Neural crest cell (in vitro differentiated cells): ENCODE results near the gene KCNJ18. TPM values are rescaled to one million over a fixed set of nuclear protein-coding genes. Genes with fewer than 3 reads are reported as not detected.
"Not testable (repeated sequence)": the region's sequence is repeated elsewhere in the genome, so short reads cannot be mapped to it uniquely, and the experiment has no call there.

Experiments used
- DNase-seq: peaks from one replicate; pipeline ENCODE4 v3.0.0; 2021; ENCODE audit warnings: low read depth, mixed read lengths, low spot score
- H3K27ac Mint-ChIP-seq: one replicate; pipeline ENCODE4 v1.8.0; 2021; ENCODE audit warnings: mild to moderate bottlenecking, mixed read lengths; ENCODE audit not compliant: unreplicated experiment
- H3K27me3 Mint-ChIP-seq: 2 replicates; pipeline ENCODE4 v1.8.0; 2021; ENCODE audit warnings: low read depth, mild to moderate bottlenecking, mixed read lengths
- H3K36me3 Mint-ChIP-seq: 2 replicates; pipeline ENCODE4 v1.8.0; 2021; ENCODE audit warnings: low read depth, mild to moderate bottlenecking, mixed read lengths
- H3K4me1 Mint-ChIP-seq: 2 replicates; pipeline ENCODE4 v1.8.0; 2021; ENCODE audit warnings: mixed read lengths
- H3K4me3 Mint-ChIP-seq: one replicate; pipeline ENCODE4 v1.8.0; 2021; ENCODE audit warnings: mild to moderate bottlenecking, mixed read lengths
- H3K9me3 Mint-ChIP-seq: 2 replicates; pipeline ENCODE4 v1.8.0; 2021; ENCODE audit warnings: mixed read lengths
- total RNA-seq: library from RNA; stranded (reverse); gene quantifications from 2 replicates; pipeline ENCODE4 v1.2.1, GENCODE V29; 2021

Gene KCNJ18
- total RNA-seq, 1 donor from 2014 or later: not detected

GRCh38 chr17:21696227-21696626 is 3.9 kb downstream of the KCNJ18 start:
- not testable (repeated sequence) for H3K27me3 Mint-ChIP-seq, H3K4me3 Mint-ChIP-seq, H3K36me3 Mint-ChIP-seq, DNase-seq, H3K9me3 Mint-ChIP-seq, H3K4me1 Mint-ChIP-seq, H3K27ac Mint-ChIP-seq

- H3K4me1 Mint-ChIP-seq, H3K27ac Mint-ChIP-seq, H3K9me3 Mint-ChIP-seq, H3K36me3 Mint-ChIP-seq, H3K27me3 Mint-ChIP-seq, DNase-seq, H3K4me3 Mint-ChIP-seq: not testable (repeated sequence)
Measured at GRCh38 chr17:21696842-21697507, 4.7 kb downstream of the KCNJ18 start.

GRCh38 chr17:21697508-21697860 is 5.2 kb downstream of the KCNJ18 start:
- H3K27ac Mint-ChIP-seq, H3K4me1 Mint-ChIP-seq, H3K9me3 Mint-ChIP-seq, H3K36me3 Mint-ChIP-seq, H3K27me3 Mint-ChIP-seq, H3K4me3 Mint-ChIP-seq, DNase-seq: not testable (repeated sequence)

- not testable (repeated sequence) for H3K27ac Mint-ChIP-seq, H3K4me1 Mint-ChIP-seq, H3K36me3 Mint-ChIP-seq, DNase-seq, H3K9me3 Mint-ChIP-seq, H3K27me3 Mint-ChIP-seq, H3K4me3 Mint-ChIP-seq
Measured at GRCh38 chr17:21698437-21699075, 6.2 kb downstream of the KCNJ18 start.

- H3K27ac Mint-ChIP-seq, H3K27me3 Mint-ChIP-seq, H3K4me3 Mint-ChIP-seq, DNase-seq, H3K9me3 Mint-ChIP-seq, H3K4me1 Mint-ChIP-seq, H3K36me3 Mint-ChIP-seq: not testable (repeated sequence)
Measured at GRCh38 chr17:21699124-21699523, 6.8 kb downstream of the KCNJ18 start.

- not testable (repeated sequence) for H3K27me3 Mint-ChIP-seq, H3K27ac Mint-ChIP-seq, DNase-seq, H3K4me3 Mint-ChIP-seq, H3K9me3 Mint-ChIP-seq, H3K36me3 Mint-ChIP-seq, H3K4me1 Mint-ChIP-seq
Measured at GRCh38 chr17:21699573-21700236, 7.4 kb downstream of the KCNJ18 start.

- H3K4me1 Mint-ChIP-seq, H3K4me3 Mint-ChIP-seq, H3K27ac Mint-ChIP-seq, H3K27me3 Mint-ChIP-seq, H3K36me3 Mint-ChIP-seq, H3K9me3 Mint-ChIP-seq, DNase-seq: not testable (repeated sequence)
Measured at GRCh38 chr17:21701090-21701489, 8.8 kb downstream of the KCNJ18 start.

GRCh38 chr17:21702029-21702428 is 9.7 kb downstream of the KCNJ18 start:
- H3K4me1 Mint-ChIP-seq, H3K27ac Mint-ChIP-seq, H3K27me3 Mint-ChIP-seq, H3K4me3 Mint-ChIP-seq, DNase-seq, H3K9me3 Mint-ChIP-seq, H3K36me3 Mint-ChIP-seq: not testable (repeated sequence)

GRCh38 chr17:21702521-21702920 is 10.2 kb downstream of the KCNJ18 start:
- not testable (repeated sequence) for H3K9me3 Mint-ChIP-seq, H3K27me3 Mint-ChIP-seq

GRCh38 chr17:21702940-21703640 is 10.8 kb downstream of the KCNJ18 start:
- H3K36me3 Mint-ChIP-seq, H3K27me3 Mint-ChIP-seq, H3K27ac Mint-ChIP-seq, H3K9me3 Mint-ChIP-seq, H3K4me1 Mint-ChIP-seq, DNase-seq, H3K4me3 Mint-ChIP-seq: not testable (repeated sequence)

More at GRCh38 chr17:21702521-21702920, 10.2 kb downstream of the KCNJ18 start:
- not testable (repeated sequence) for DNase-seq, H3K36me3 Mint-ChIP-seq, H3K4me3 Mint-ChIP-seq, H3K4me1 Mint-ChIP-seq, H3K27ac Mint-ChIP-seq

GRCh38 chr17:21703891-21704872 is 11.9 kb downstream of the KCNJ18 start:
- H3K9me3 Mint-ChIP-seq, H3K4me1 Mint-ChIP-seq, H3K27ac Mint-ChIP-seq, DNase-seq, H3K27me3 Mint-ChIP-seq, H3K4me3 Mint-ChIP-seq, H3K36me3 Mint-ChIP-seq: not testable (repeated sequence)
